Esophagus squamous epithelium (tissue), 5 donors: ENCODE results near the gene SLC7A9. TPM values are rescaled to one million over a fixed set of nuclear protein-coding genes. Genes with fewer than 3 reads are reported as not detected.

Experiments used
- DNase-seq: peaks from one replicate; lab custom pipeline; 2025; lab: John Stamatoyannopoulos, UW
- H3K27ac ChIP-seq, 4 donors: fragments of 200-600 bp; sonication (generic); one replicate each; pipeline ENCODE4 v1.5.1; 2016 to 2019; ENCODE audit warnings: mild to moderate bottlenecking in 1 of 4
- H3K27me3 ChIP-seq, 4 donors: fragments of 200-600 bp; sonication (generic); 1 replicate in 3 of 4; 2 replicates in 1 of 4; pipeline versions ENCODE4 v1.5.1 to v1.6.0; 2017 to 2021; ENCODE audit warnings: antibody characterized with exemption in 1 of 4
- H3K36me3 ChIP-seq, 3 donors: fragments of 200-600 bp; sonication (generic); one replicate each; pipeline ENCODE4 v1.5.1; 2016 to 2019
- H3K4me1 ChIP-seq, 3 donors: fragments of 200-600 bp; sonication (generic); one replicate each; pipeline ENCODE4 v1.5.1; 2017 to 2019
- H3K4me3 ChIP-seq, 4 donors: fragments of 200-600 bp; sonication (generic); 1 replicate in 3 of 4; 2 replicates in 1 of 4; pipeline ENCODE4 v1.5.1; 2016 to 2019; ENCODE audit warnings: mild to moderate bottlenecking in 2 of 4, moderate library complexity in 1 of 4
- H3K9me3 ChIP-seq, 3 donors: fragments of 200-600 bp; sonication (generic); one replicate each; pipeline ENCODE4 v1.5.1; 2016 to 2019
- CTCF ChIP-seq, 6 experiments: fragments of 450-650 bp in 4 of 6; fragments of 200-600 bp in 2 of 6; sonication (generic) in 2 of 6; IDR thresholded peaks; one replicate each; pipeline ENCODE4 v1.5.1; 2016 to 2019; ENCODE audit warnings: antibody characterized with exemption in 6 of 6, mild to moderate bottlenecking in 4 of 6, moderate library complexity in 4 of 6
- POLR2A ChIP-seq, 4 donors: fragments of 450-650 bp; IDR thresholded peaks; one replicate each; pipeline ENCODE4 v1.6.1; 2017; ENCODE audit warnings: antibody characterized with exemption in 4 of 4, mild to moderate bottlenecking in 4 of 4, moderate library complexity in 3 of 4
- WGBS, 2 donors: methylation state at CpG; one replicate each; pipeline ENCODE4 v1.1.5; 2018; 5-methylcytosine and 5-hydroxymethylcytosine counted together
- intact Hi-C: fragments of 100-400 bp; cut with DNase I; formaldehyde crosslinking; loops from one replicate; pipeline ENCODE4 v1.15.0; 2022
- total RNA-seq, 4 donors: library from RNA; depleted of rRNA; stranded (reverse); fragments of >200 nt; gene quantifications; one replicate each; pipeline ENCODE4 v1.1.0, GENCODE V29; 2016
- donor health status: DM: yes; HTN: yes; CAD: no.

The SLC7A9 gene
- total RNA-seq, 4 donors from 2014 or later, result 0.19 TPM; not detected in 3

GRCh38 chr19:32911467-32911866 lies 41.9 kb upstream of the SLC7A9 start:
- Histone ChIP-seq H3K36me3 (peaks cover 0 to 73% (median 0%) of the 10 kb centered on the region in 3 donors), H3K4me1 (peaks cover 0 to 3% (median 0%) of the 10 kb centered on the region in 3 donors), H3K27me3 (no peaks in the 10 kb centered on the region), H3K4me3 (no peak overlapping the region), H3K27ac (no peak overlapping the region), H3K9me3 (no peaks in the 10 kb centered on the region)
- 91 to 93% methylated on average over 4 of the region's 4 CpGs for WGBS, 2 donors
- TF ChIP-seq CTCF (IDR thresholded peaks at IDR 0.05) (no peak), POLR2A (IDR thresholded peaks at IDR 0.05) (no peak)
- DNase-seq, result no peak
- intact Hi-C loops, result no loop called here

- WGBS, 2 donors, result 81 to 100% methylated on average over 5 of the region's 5 CpGs
- H3K27ac ChIP-seq, result no peak overlapping the region
- H3K9me3 ChIP-seq, result no peaks in the 10 kb centered on the region
- H3K4me3 ChIP-seq, result no peak overlapping the region
- H3K36me3 ChIP-seq, result peaks cover 0 to 68% (median 0%) of the 10 kb centered on the region in 3 donors
- no peak for DNase-seq
- peaks cover 0 to 3% (median 0%) of the 10 kb centered on the region in 3 donors for H3K4me1 ChIP-seq
- TF ChIP-seq POLR2A (IDR thresholded peaks at IDR 0.05) (no peak), CTCF (IDR thresholded peaks at IDR 0.05) (no peak)
- intact Hi-C loops, result no loop called here
- H3K27me3 ChIP-seq, result no peaks in the 10 kb centered on the region
Observed at GRCh38 chr19:32910874-32911273, 41.3 kb upstream of the SLC7A9 start.

- no peak overlapping the region for H3K4me3 ChIP-seq
- no peaks in the 10 kb centered on the region for H3K27me3 ChIP-seq
- WGBS, 2 donors, result 91 to 96% methylated on average over 4 to 5 of the region's 5 CpGs
- peaks cover 0 to 70% (median 0%) of the 10 kb centered on the region in 3 donors for H3K36me3 ChIP-seq
- peaks cover 0 to 3% (median 0%) of the 10 kb centered on the region in 3 donors for H3K4me1 ChIP-seq
- intact Hi-C loops, result no loop called here
- no peak overlapping the region for H3K27ac ChIP-seq
- TF ChIP-seq POLR2A (IDR thresholded peaks at IDR 0.05) (no peak), CTCF (IDR thresholded peaks at IDR 0.05) (no peak)
- H3K9me3 ChIP-seq, result no peaks in the 10 kb centered on the region
- DNase-seq, result no peak
Observed at GRCh38 chr19:32910094-32910493, 40.5 kb upstream of the SLC7A9 start.

- no peak for TF ChIP-seq POLR2A (IDR thresholded peaks at IDR 0.05)
- no peak for TF ChIP-seq CTCF (IDR thresholded peaks at IDR 0.05)
- no peak for DNase-seq
- H3K27me3 ChIP-seq, result no peaks in the 10 kb centered on the region
- no peak overlapping the region for H3K4me3 ChIP-seq
- intact Hi-C loops, result no loop called here
- H3K36me3 ChIP-seq, result peaks cover 0 to 62% (median 0%) of the 10 kb centered on the region in 3 donors
- H3K4me1 ChIP-seq, result peaks cover 0 to 3% (median 0%) of the 10 kb centered on the region in 3 donors
- H3K27ac ChIP-seq, result no peak overlapping the region
- no peaks in the 10 kb centered on the region for H3K9me3 ChIP-seq
Observed at GRCh38 chr19:32909257-32909656, 39.7 kb upstream of the SLC7A9 start.

GRCh38 chr19:32908641-32909190 lies 39.1 kb upstream of the SLC7A9 start:
- H3K36me3 ChIP-seq, result peaks cover 0 to 56% (median 0%) of the 10 kb centered on the region in 3 donors
- no peak overlapping the region for H3K27ac ChIP-seq
- no peak overlapping the region for H3K4me3 ChIP-seq
- intact Hi-C loops, result no loop called here
- no peak for DNase-seq
- 71 to 79% methylated on average over 7 of the region's 7 CpGs for WGBS, 2 donors
- H3K9me3 ChIP-seq, result no peaks in the 10 kb centered on the region
- H3K27me3 ChIP-seq, result no peaks in the 10 kb centered on the region
- peaks cover 0 to 3% (median 0%) of the 10 kb centered on the region in 3 donors for H3K4me1 ChIP-seq
- no peak for TF ChIP-seq POLR2A (IDR thresholded peaks at IDR 0.05)
- TF ChIP-seq CTCF (IDR thresholded peaks at IDR 0.05), result no peak
